Neural progenitor cell (in vitro differentiated cells): Measurements from ENCODE around the gene BCKDHB. TPM values are rescaled to one million over a fixed set of nuclear protein-coding genes. Genes with fewer than 3 reads are reported as not detected.

Experiments
- DNase-seq: peaks from one replicate; pipeline ENCODE4 v3.0.0-alpha.2; 2016; ENCODE audit warnings: low spot score
- H2AFZ ChIP-seq: fragments of 200-600 bp; sonication (generic); replicated peaks from 2 replicates; pipeline ENCODE4 v1.6.1; 2016; ENCODE audit warnings: antibody characterized with exemption
- H3F3A ChIP-seq: fragments of 200-600 bp; sonication (generic); 2 replicates; pipeline ENCODE4 v1.6.1; 2016; ENCODE audit warnings: antibody characterized with exemption, low read depth
- H3K27ac ChIP-seq: fragments of 200-600 bp; sonication (generic); 2 replicates; pipeline ENCODE4 v1.5.1; 2016; ENCODE audit warnings: mild to moderate bottlenecking
- H3K27me3 ChIP-seq: fragments of 200-600 bp; sonication (generic); 2 replicates; pipeline ENCODE4 v1.6.1; 2016; ENCODE audit warnings: mild to moderate bottlenecking, moderate library complexity
- H3K36me3 ChIP-seq: fragments of 200-600 bp; sonication (generic); 2 replicates; pipeline ENCODE4 v1.5.1; 2016
- H3K4me1 ChIP-seq: fragments of 200-600 bp; sonication (generic); 2 replicates; pipeline ENCODE4 v1.6.1; 2016; ENCODE audit warnings: mixed run types
- H3K4me2 ChIP-seq: fragments of 200-600 bp; sonication (generic); 2 replicates; pipeline ENCODE4 v1.6.1; 2016
- H3K4me3 ChIP-seq: fragments of 200-600 bp; sonication (generic); 2 replicates; pipeline ENCODE4 v1.5.1; 2016
- H3K79me2 ChIP-seq: fragments of 200-600 bp; sonication (generic); 2 replicates; pipeline ENCODE4 v1.6.1; 2016; ENCODE audit warnings: low read depth
- H3K9ac ChIP-seq: fragments of 200-600 bp; sonication (generic); 2 replicates; pipeline ENCODE4 v1.6.1; 2016
- H3K9me3 ChIP-seq: fragments of 200-600 bp; sonication (generic); 2 replicates; pipeline ENCODE4 v1.5.1; 2016; ENCODE audit warnings: low read depth
- H4K20me1 ChIP-seq: fragments of 200-600 bp; sonication (generic); 2 replicates; pipeline ENCODE4 v1.6.1; 2016; ENCODE audit warnings: low read depth
- H3K27ac Mint-ChIP-seq: 3 replicates; pipeline ENCODE4 v1.8.0; 2021; ENCODE audit warnings: mixed read lengths
- H3K27me3 Mint-ChIP-seq: 2 replicates; pipeline ENCODE4 v1.8.0; 2022; ENCODE audit warnings: low read depth, mild to moderate bottlenecking, inconsistent platforms, moderate library complexity, mixed read lengths; ENCODE audit not compliant: insufficient read depth
- H3K36me3 Mint-ChIP-seq: 3 replicates; pipeline ENCODE4 v1.8.0; 2021; ENCODE audit warnings: mixed read lengths
- H3K4me1 Mint-ChIP-seq: 3 replicates; pipeline ENCODE4 v1.8.0; 2021; ENCODE audit warnings: mixed read lengths
- H3K4me3 Mint-ChIP-seq: 3 replicates; pipeline ENCODE4 v1.8.0; 2021; ENCODE audit warnings: mild to moderate bottlenecking, moderate library complexity, mixed read lengths
- H3K9me3 Mint-ChIP-seq: 3 replicates; pipeline ENCODE4 v1.8.0; 2020; ENCODE audit warnings: mixed read lengths
- CTCF ChIP-seq: fragments of 200-600 bp; sonication (generic); IDR thresholded peaks from 2 replicates; pipeline ENCODE4 v1.5.1; 2017; ENCODE audit warnings: antibody characterized with exemption, mild to moderate bottlenecking
- EZH2 ChIP-seq: fragments of 200-600 bp; sonication (generic); IDR thresholded peaks from 2 replicates; pipeline ENCODE4 v1.6.1; 2017; ENCODE audit warnings: antibody characterized with exemption, mild to moderate bottlenecking, moderate library complexity
- EZH2phosphoT487 ChIP-seq: fragments of 200-600 bp; sonication (generic); IDR thresholded peaks from 2 replicates; pipeline ENCODE4 v1.6.1; 2017; ENCODE audit warnings: antibody characterized with exemption
- total RNA-seq: library from RNA; depleted of rRNA; stranded (reverse); fragments of >200 nt; gene quantifications from 2 replicates; pipeline ENCODE4 v1.2.3, GENCODE V29; 2015; ENCODE audit warnings: low replicate concordance

Gene BCKDHB
- total RNA-seq, 1 donor from 2014 or later: 48.2 TPM

DNA sequence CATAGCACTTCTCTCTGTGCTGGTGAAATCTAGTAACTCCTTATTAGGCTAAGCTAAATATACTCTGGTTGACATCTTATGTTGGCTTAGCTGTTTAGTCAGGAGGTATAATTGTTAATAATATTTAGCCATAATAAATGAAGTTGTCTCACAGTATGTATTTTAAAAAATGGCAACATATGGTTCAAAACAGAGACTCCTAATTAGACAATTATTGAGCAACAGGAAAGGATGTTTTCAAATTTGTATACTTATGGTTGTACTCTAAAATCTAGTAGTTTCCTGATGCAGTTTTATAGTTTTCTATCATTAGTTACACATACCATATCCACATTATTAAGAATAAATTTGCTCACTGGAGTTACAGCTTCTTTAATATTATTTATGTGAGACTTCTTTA, 150.2 kb downstream of the BCKDHB start:
- Mint-ChIP-seq H3K4me3 (no peak overlapping the region), H3K36me3 (peaks cover 6% of the 10 kb centered on the region)

GRCh38 chr6:80259118-80259517, 152.6 kb downstream of the BCKDHB start:
- H3K9me3 ChIP-seq: no peaks in the 10 kb centered on the region
- no peaks in the 10 kb centered on the region for H3K79me2 ChIP-seq
- no peaks in the 10 kb centered on the region for H4K20me1 ChIP-seq
- peaks cover 2% of the 10 kb centered on the region for H3K36me3 Mint-ChIP-seq
- no peak overlapping the region for H3K4me3 ChIP-seq
- no peak overlapping the region for H2AFZ ChIP-seq
- H3K9ac ChIP-seq: no peak overlapping the region
- TF ChIP-seq EZH2 (no peak), EZH2phosphoT487 (no peak), CTCF (no peak)
- H3F3A ChIP-seq: no peaks in the 10 kb centered on the region
- no peak overlapping the region for H3K27ac ChIP-seq
- H3K4me3 Mint-ChIP-seq: no peak overlapping the region
- H3K4me1 Mint-ChIP-seq: no peaks in the 10 kb centered on the region
- H3K4me2 ChIP-seq: no peak overlapping the region
- DNase-seq: no peak
- H3K27me3 Mint-ChIP-seq: no peaks in the 10 kb centered on the region
- H3K36me3 ChIP-seq: no peaks in the 10 kb centered on the region
- peaks cover 4% of the 10 kb centered on the region for H3K4me1 ChIP-seq
- peak overlapping the region; percentile 90 for H3K27ac Mint-ChIP-seq
- no peaks in the 10 kb centered on the region for H3K9me3 Mint-ChIP-seq
- H3K27me3 ChIP-seq: no peaks in the 10 kb centered on the region

More for the DNA sequence above, 150.2 kb downstream of the BCKDHB start:
- Histone ChIP-seq H3K4me1 (peaks cover 4% of the 10 kb centered on the region), H2AFZ (no peak overlapping the region), H3K79me2 (no peaks in the 10 kb centered on the region), H3K27me3 (no peaks in the 10 kb centered on the region), H3K27ac (no peak overlapping the region), H3K4me2 (no peak overlapping the region), H4K20me1 (no peaks in the 10 kb centered on the region), H3K36me3 (no peaks in the 10 kb centered on the region), H3K9ac (no peak overlapping the region), H3K4me3 (no peak overlapping the region), H3F3A (no peaks in the 10 kb centered on the region), H3K9me3 (no peaks in the 10 kb centered on the region)
- Mint-ChIP-seq H3K9me3 (no peaks in the 10 kb centered on the region), H3K4me1 (no peaks in the 10 kb centered on the region), H3K27ac (no peak overlapping the region), H3K27me3 (no peaks in the 10 kb centered on the region)
- TF ChIP-seq CTCF (no peak), EZH2phosphoT487 (no peak), EZH2 (no peak)
- no peak for DNase-seq

- Histone ChIP-seq H3K79me2 (no peaks in the 10 kb centered on the region), H3K9ac (no peak overlapping the region), H2AFZ (no peak overlapping the region), H3F3A (no peaks in the 10 kb centered on the region), H3K4me1 (no peaks in the 10 kb centered on the region), H3K27ac (no peak overlapping the region), H3K9me3 (no peaks in the 10 kb centered on the region), H3K4me2 (no peak overlapping the region), H3K36me3 (no peaks in the 10 kb centered on the region), H3K27me3 (no peaks in the 10 kb centered on the region), H3K4me3 (no peak overlapping the region), H4K20me1 (no peaks in the 10 kb centered on the region)
- H3K27me3 Mint-ChIP-seq: no peaks in the 10 kb centered on the region
- DNase-seq: no peak
- H3K36me3 Mint-ChIP-seq: peaks cover 2% of the 10 kb centered on the region
- H3K9me3 Mint-ChIP-seq: no peaks in the 10 kb centered on the region
- no peaks in the 10 kb centered on the region for H3K4me1 Mint-ChIP-seq
- TF ChIP-seq CTCF: no peak
- TF ChIP-seq EZH2: no peak
- TF ChIP-seq EZH2phosphoT487: no peak
- H3K27ac Mint-ChIP-seq: no peak overlapping the region
- H3K4me3 Mint-ChIP-seq: no peak overlapping the region
Measured at GRCh38 chr6:80263585-80263984, 157.1 kb downstream of the BCKDHB start.
